ENCODE measurements around the gene ZFP1.

ZFP1 gene

GRCh38 chr16:75148311-75149195 is at the start of gene ZFP1:
TSS of gene ZFP1 (plus strand) at chr16:75148524. CDS start at chr16:75152952, 4,428 bp downstream.
- TF ChIP-seq CTCF (IDR thresholded peaks at IDR 0.05; ENCODE audit: low read depth, low read length, missing control alignments): no peak
- peak within 1 kb of the TSS; percentile 81 for H3K4me3 ChIP-seq (replicated peaks; ENCODE audit: low read depth, low read length)
- DNase-seq (ENCODE audit: extremely low read depth, low read depth): peak; percentile 80

GRCh38 chr16:75099075-75099667 is 49.2 kb upstream of the ZFP1 start:
- H3K4me3 ChIP-seq (replicated peaks; ENCODE audit: low read depth, low read length): no peak overlapping the region
- no peak for DNase-seq (ENCODE audit: extremely low read depth, low read depth)
- TF ChIP-seq CTCF (IDR thresholded peaks at IDR 0.05; ENCODE audit: low read depth, low read length, missing control alignments): no peak

GRCh38 chr16:75099738-75100602 is 48.4 kb upstream of the ZFP1 start:
- no peak for DNase-seq (ENCODE audit: extremely low read depth, low read depth)
- no peak for TF ChIP-seq CTCF (IDR thresholded peaks at IDR 0.05; ENCODE audit: low read depth, low read length, missing control alignments)
- H3K4me3 ChIP-seq (replicated peaks; ENCODE audit: low read depth, low read length): no peak overlapping the region

- no peak for TF ChIP-seq CTCF (IDR thresholded peaks at IDR 0.05; ENCODE audit: low read depth, low read length, missing control alignments)
- DNase-seq (ENCODE audit: extremely low read depth, low read depth): no peak
- no peak overlapping the region for H3K4me3 ChIP-seq (replicated peaks; ENCODE audit: low read depth, low read length)
Measured at GRCh38 chr16:75100603-75100990, 47.7 kb upstream of the ZFP1 start.

GRCh38 chr16:75101635-75102034 is 46.7 kb upstream of the ZFP1 start:
- H3K4me3 ChIP-seq (replicated peaks; ENCODE audit: low read depth, low read length): no peak overlapping the region
- no peak for DNase-seq (ENCODE audit: extremely low read depth, low read depth)
- TF ChIP-seq CTCF (IDR thresholded peaks at IDR 0.05; ENCODE audit: low read depth, low read length, missing control alignments): no peak

GRCh38 chr16:75102595-75102994 is 45.7 kb upstream of the ZFP1 start:
- no peak for DNase-seq (ENCODE audit: extremely low read depth, low read depth)
- no peak overlapping the region for H3K4me3 ChIP-seq (replicated peaks; ENCODE audit: low read depth, low read length)
- TF ChIP-seq CTCF (IDR thresholded peaks at IDR 0.05; ENCODE audit: low read depth, low read length, missing control alignments): no peak
